Suprapubic skin (tissue), 4 donors: ENCODE data around the gene SPAG16.

ENCODE experiments used
- CTCF ChIP-seq, 2 donors: fragments of 200-600 bp in 1 of 2; fragments of 450-650 bp in 1 of 2; sonication (generic) in 1 of 2; IDR thresholded peaks; one replicate each; pipeline ENCODE4 v1.5.1; 2016 to 2019; ENCODE audit warnings: antibody characterized with exemption in 2 of 2, mild to moderate bottlenecking in 1 of 2, moderate library complexity in 1 of 2
- EP300 ChIP-seq: sonication (generic); formaldehyde crosslinking; IDR thresholded peaks from one replicate; pipeline ENCODE4 v1.6.1; 2017; ENCODE audit warnings: antibody characterized with exemption
- POLR2A ChIP-seq, 2 donors: fragments of 450-650 bp; IDR thresholded peaks; one replicate each; pipeline ENCODE4 v1.6.1; 2017; ENCODE audit warnings: antibody characterized with exemption in 2 of 2, mild to moderate bottlenecking in 2 of 2, moderate library complexity in 2 of 2
- POLR2AphosphoS5 ChIP-seq, 3 donors: sonication (generic); formaldehyde crosslinking; IDR thresholded peaks; one replicate each; pipeline ENCODE4 v1.6.1; 2017; ENCODE audit warnings: antibody characterized with exemption in 3 of 3

DNA sequence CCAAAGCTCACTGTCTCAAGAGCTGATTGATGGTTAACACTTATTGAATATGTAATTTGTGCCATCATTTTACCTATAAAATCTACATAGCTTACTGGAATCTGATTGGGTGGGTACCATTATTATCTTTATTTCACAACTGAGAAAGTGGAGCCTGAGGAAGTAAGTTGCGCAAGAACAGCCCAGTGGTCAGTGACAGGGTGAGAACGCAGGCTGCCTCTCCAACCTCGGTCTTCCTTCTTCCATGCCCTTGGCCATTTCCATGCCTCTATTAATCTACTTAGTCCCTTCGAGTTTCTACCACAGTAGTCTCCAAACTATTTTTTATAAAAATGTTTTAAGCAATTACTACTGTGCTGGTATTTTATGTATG, 735.7 kb downstream of the SPAG16 start:
- TF ChIP-seq EP300 (no peak), CTCF (IDR thresholded peaks at IDR 0.05) (no peak), POLR2A (IDR thresholded peaks at IDR 0.05) (no peak), POLR2AphosphoS5 (IDR thresholded peaks at IDR 0.05) (no peak)
